Sigmoid colon (tissue), 4 donors: ENCODE measurements around the gene SFRP4.
"Not testable (repeated sequence)": the region's sequence is repeated elsewhere in the genome, so short reads cannot be mapped to it uniquely, and the experiment has no call there.

ENCODE experiments used
- EP300 ChIP-seq, 4 donors: sonication (generic); formaldehyde crosslinking; IDR thresholded peaks; one replicate each; pipeline ENCODE4 v1.6.1; 2017; ENCODE audit warnings: antibody characterized with exemption in 4 of 4
- POLR2AphosphoS5 ChIP-seq, 4 donors: sonication (generic); formaldehyde crosslinking; IDR thresholded peaks; one replicate each; pipeline ENCODE4 v1.6.1; 2017; ENCODE audit warnings: antibody characterized with exemption in 4 of 4

- TF ChIP-seq POLR2AphosphoS5, EP300 (IDR thresholded peaks at IDR 0.05): not testable (repeated sequence)
Observed at GRCh38 chr7:37954217-37954616, 37.6 kb upstream of the SFRP4 start.
